HG03103 (cell line): ENCODE data around the gene SYNDIG1.

Source experiments
- ATAC-seq: cut with Tn5 transposase; IDR thresholded peaks from one replicate; pipeline ENCODE4 v1.9.1; 2021; ENCODE audit warnings: low read depth; ENCODE audit not compliant: unreplicated experiment

SYNDIG1 gene

GRCh38 chr20:24469116-24469893, at the start of gene SYNDIG1:
SYNDIG1 (plus strand) TSS chr20:24469629; CDS start chr20:24543098, 73,469 bp downstream.
- no peak for ATAC-seq

- no peak for ATAC-seq
Measured at GRCh38 chr20:24419786-24420185, 49.6 kb upstream of the SYNDIG1 start.

- no peak for ATAC-seq
Measured at GRCh38 chr20:24420567-24420966, 48.9 kb upstream of the SYNDIG1 start.

GRCh38 chr20:24421071-24421470, 48.4 kb upstream of the SYNDIG1 start:
- ATAC-seq, result no peak

GRCh38 chr20:24422091-24422760, 47.2 kb upstream of the SYNDIG1 start:
- no peak for ATAC-seq

GRCh38 chr20:24423390-24424313, 45.8 kb upstream of the SYNDIG1 start:
- ATAC-seq, result no peak

- ATAC-seq, result no peak
Measured at GRCh38 chr20:24425523-24426135, 43.8 kb upstream of the SYNDIG1 start.

- no peak for ATAC-seq
Measured at GRCh38 chr20:24431279-24432045, 38.0 kb upstream of the SYNDIG1 start.

GRCh38 chr20:24432046-24432442, 37.4 kb upstream of the SYNDIG1 start:
- ATAC-seq, result no peak

GRCh38 chr20:24436160-24436559, 33.3 kb upstream of the SYNDIG1 start:
- no peak for ATAC-seq

GRCh38 chr20:24437196-24438082, 32.0 kb upstream of the SYNDIG1 start:
- no peak for ATAC-seq

- ATAC-seq, result no peak
Measured at GRCh38 chr20:24438331-24438730, 31.1 kb upstream of the SYNDIG1 start.

GRCh38 chr20:24439737-24440387, 29.6 kb upstream of the SYNDIG1 start:
- no peak for ATAC-seq

- no peak for ATAC-seq
Measured at GRCh38 chr20:24441661-24442060, 27.8 kb upstream of the SYNDIG1 start.

- ATAC-seq, result no peak
Measured at GRCh38 chr20:24442909-24443308, 26.5 kb upstream of the SYNDIG1 start.

- ATAC-seq, result no peak
Measured at GRCh38 chr20:24443436-24443835, 26.0 kb upstream of the SYNDIG1 start.

- ATAC-seq, result no peak
Measured at GRCh38 chr20:24444526-24445190, 24.8 kb upstream of the SYNDIG1 start.
